Left hindlimb (tissue), 1 donor: ENCODE measurements around the gene IGFBP6.

Experiments
- DNase-seq: peaks from one replicate; pipeline ENCODE4 v3.0.0-alpha.2; 2018

IGFBP6 gene

DNA sequence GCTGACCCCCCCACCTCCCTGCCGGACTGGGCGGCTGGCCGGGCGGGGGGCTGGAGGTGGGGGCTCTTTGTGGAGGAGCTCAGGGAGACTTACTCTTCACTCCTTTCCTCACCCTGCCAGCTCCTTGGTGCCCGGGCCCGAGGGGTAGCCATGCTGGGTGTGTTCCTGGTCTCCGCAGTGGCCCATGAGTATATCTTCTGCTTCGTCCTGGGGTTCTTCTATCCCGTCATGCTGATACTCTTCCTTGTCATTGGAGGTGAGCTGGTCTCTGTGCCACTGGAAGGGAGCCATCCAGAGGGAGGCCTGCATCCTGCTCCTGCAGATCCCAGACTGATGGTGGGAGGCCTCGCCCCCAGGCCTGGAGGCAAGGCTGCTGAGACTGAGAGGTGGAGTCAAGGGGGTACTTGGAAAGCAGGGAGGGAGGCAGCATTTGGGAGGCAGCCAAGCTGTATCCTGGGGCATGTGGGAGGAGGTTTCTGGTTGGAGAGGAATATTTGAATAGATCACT is 25.5 kb downstream of the IGFBP6 start:
- DNase-seq = no peak

GRCh38 chr12:53123578-53124351 is 26.3 kb downstream of the IGFBP6 start:
- no peak for DNase-seq

GRCh38 chr12:53124352-53124723 is 26.9 kb downstream of the IGFBP6 start:
- no peak for DNase-seq

DNA sequence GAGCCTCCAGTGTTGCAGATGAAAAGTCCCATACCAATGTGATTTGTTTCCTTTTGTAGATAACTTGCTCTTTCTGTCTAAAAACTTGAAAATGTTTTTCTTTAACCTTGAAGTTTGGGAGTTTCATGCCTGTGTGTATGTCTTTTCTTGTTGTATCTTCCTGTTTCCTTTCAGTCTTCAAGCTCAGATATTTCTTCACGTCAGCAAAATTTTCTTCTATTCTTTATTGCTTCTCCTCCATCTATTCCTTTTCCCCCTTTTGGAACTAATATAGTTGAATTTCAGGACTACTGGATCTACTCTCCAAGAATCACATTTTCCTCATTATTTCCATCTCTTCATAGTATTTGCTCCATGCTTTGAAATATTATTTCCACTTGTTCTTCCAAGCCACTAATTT is 29.7 kb downstream of the IGFBP6 start:
- DNase-seq = no peak

DNA sequence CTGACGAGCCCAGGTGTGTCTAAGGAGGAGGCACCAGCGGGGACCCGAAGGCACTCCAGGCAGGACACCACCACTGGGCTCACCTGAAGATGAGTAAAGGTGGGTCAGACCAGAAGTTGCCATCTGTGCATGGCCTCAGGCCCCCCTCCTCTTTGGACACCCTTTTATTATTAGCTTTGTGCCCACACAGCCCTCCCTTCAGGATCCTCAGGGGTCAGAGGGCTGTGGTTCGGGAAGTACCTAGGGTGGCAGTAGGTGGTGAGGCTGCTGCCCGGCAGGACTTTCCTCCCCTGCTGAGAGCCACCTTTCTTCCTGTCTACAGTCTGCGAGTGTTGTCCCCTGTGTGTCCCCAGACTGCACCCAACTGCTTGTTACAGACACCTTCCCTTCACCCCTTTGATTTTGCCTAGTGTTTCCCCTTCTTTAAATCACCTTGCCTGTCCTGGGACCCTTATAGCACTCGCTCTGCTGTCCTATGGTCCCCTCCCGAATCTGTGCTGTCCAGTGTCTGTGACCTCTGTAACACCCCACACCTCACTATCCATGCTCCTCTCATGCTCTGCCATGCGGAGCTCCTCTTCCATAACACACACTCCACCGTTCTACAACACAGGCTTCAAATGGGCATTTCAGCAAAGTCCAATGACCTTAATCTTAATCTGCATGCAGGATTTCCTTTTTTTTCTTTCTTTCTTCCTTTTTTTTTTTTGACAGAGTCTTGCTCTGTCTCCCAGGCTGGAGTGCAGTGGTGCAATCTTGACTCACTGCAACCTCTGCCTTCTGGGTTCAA is 31.5 kb downstream of the IGFBP6 start:
- DNase-seq = no peak

DNA sequence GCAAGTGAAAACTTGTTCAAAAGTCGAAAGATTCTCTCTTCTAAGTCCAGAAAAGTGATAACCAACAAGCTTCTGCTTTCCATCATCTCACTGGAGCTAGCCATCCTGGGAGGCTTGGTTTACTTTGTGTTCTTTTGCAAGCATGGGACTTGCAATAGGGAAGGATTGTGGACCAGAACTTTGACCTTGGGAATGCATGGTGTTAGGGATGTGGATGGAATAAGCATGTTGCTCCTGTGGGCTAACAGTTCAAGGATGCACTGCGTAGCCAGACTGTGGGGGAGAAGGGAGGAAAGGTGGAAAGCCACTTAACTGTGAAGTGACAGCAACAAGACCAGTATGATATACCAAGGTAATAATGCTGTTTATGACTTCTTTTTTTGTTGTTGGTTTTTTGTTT is 34.4 kb downstream of the IGFBP6 start:
- DNase-seq = no peak

GRCh38 chr12:53133722-53134121 is 36.3 kb downstream of the IGFBP6 start:
- no peak for DNase-seq

DNA sequence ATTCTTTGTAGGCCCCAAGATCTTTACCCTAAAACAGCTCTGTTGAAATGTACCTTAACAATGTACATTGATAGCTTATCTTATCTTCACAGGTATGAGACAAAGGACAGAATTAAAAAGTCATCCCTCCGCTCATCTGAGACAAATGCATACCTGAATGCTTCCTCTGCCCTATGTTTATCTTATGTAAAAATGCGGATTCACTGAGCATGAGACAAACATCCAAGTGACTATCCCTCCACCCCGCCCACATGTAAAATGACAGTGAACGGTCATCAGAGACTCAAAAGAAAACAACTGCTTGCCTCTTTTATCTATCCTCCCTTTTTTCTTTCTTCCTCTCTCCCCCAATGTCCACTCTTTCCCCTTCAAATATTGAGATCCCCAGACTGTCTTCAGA is 45.9 kb downstream of the IGFBP6 start:
- no peak for DNase-seq

GRCh38 chr12:53145383-53146260 is 48.2 kb downstream of the IGFBP6 start:
- DNase-seq = no peak

GRCh38 chr12:53147181-53147580 is 49.7 kb downstream of the IGFBP6 start:
- DNase-seq = no peak

DNA sequence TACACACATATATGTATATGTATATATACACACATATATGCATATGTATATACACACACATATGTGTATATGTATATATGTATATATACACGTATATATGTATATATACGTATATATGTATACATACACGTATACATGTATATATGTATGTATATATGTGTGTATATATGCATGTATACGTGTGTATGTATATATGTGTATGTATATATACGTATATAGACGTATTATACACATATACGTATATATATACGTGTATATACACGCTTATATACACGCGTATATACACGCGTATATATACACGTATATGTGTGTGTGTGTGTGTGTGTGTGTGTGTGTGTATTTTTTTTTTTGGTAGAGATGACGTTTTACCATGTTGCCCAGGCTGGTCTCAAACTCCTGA is 50.2 kb downstream of the IGFBP6 start:
- DNase-seq = no peak

- DNase-seq = no peak
Measured at GRCh38 chr12:53151039-53151438, 53.6 kb downstream of the IGFBP6 start.
